Measurements from ENCODE around the gene ARMC12.

DNA sequence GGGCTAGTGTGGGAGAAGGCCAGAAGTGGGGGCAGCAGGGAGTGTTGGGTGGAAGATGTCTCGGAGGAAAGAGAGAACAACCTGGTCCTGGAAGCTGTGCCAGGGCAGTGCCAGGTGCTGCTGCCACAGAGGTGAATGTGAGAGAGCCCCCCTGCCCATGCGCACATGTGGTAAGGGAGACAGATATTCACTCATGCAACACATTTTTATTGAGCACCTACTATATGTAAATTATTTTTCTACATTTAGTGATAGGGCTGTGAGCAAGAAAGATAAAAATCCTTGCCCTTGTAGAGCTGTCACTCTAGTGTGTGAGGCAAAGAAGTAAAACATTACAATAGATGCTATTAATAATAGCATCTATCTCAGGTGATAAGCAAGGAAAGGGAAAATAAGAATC lies 44.5 kb downstream of the ARMC12 start:
- TF ChIP-seq, protein P1, sequence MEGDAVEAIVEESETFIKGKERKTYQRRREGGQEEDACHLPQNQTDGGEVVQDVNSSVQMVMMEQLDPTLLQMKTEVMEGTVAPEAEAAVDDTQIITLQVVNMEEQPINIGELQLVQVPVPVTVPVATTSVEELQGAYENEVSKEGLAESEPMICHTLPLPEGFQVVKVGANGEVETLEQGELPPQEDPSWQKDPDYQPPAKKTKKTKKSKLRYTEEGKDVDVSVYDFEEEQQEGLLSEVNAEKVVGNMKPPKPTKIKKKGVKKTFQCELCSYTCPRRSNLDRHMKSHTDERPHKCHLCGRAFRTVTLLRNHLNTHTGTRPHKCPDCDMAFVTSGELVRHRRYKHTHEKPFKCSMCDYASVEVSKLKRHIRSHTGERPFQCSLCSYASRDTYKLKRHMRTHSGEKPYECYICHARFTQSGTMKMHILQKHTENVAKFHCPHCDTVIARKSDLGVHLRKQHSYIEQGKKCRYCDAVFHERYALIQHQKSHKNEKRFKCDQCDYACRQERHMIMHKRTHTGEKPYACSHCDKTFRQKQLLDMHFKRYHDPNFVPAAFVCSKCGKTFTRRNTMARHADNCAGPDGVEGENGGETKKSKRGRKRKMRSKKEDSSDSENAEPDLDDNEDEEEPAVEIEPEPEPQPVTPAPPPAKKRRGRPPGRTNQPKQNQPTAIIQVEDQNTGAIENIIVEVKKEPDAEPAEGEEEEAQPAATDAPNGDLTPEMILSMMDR (conservative IDR thresholded peaks at IDR 0.05; ENCODE audit: low read depth in 2 of 2) = no peak
- no peak for TF ChIP-seq CREB1 (CRISPR knock-in tag; IDR thresholded peaks at IDR 0.05; ENCODE audit: low read depth)
- TF ChIP-seq, protein P2, sequence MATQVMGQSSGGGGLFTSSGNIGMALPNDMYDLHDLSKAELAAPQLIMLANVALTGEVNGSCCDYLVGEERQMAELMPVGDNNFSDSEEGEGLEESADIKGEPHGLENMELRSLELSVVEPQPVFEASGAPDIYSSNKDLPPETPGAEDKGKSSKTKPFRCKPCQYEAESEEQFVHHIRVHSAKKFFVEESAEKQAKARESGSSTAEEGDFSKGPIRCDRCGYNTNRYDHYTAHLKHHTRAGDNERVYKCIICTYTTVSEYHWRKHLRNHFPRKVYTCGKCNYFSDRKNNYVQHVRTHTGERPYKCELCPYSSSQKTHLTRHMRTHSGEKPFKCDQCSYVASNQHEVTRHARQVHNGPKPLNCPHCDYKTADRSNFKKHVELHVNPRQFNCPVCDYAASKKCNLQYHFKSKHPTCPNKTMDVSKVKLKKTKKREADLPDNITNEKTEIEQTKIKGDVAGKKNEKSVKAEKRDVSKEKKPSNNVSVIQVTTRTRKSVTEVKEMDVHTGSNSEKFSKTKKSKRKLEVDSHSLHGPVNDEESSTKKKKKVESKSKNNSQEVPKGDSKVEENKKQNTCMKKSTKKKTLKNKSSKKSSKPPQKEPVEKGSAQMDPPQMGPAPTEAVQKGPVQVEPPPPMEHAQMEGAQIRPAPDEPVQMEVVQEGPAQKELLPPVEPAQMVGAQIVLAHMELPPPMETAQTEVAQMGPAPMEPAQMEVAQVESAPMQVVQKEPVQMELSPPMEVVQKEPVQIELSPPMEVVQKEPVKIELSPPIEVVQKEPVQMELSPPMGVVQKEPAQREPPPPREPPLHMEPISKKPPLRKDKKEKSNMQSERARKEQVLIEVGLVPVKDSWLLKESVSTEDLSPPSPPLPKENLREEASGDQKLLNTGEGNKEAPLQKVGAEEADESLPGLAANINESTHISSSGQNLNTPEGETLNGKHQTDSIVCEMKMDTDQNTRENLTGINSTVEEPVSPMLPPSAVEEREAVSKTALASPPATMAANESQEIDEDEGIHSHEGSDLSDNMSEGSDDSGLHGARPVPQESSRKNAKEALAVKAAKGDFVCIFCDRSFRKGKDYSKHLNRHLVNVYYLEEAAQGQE (IDR thresholded peaks at IDR 0.05; ENCODE audit: unreplicated experiment) = no peak
- TF ChIP-seq POLR2AphosphoS5 (IDR thresholded peaks at IDR 0.05; ENCODE audit: low read depth) = no peak
- TF ChIP-seq EZH2phosphoT487 (IDR thresholded peaks at IDR 0.05; ENCODE audit: unreplicated experiment) = no peak
- TF ChIP-seq JUNB (IDR thresholded peaks at IDR 0.05; ENCODE audit: unreplicated experiment) = no peak
- no peak for TF ChIP-seq EZH2 (IDR thresholded peaks at IDR 0.05; ENCODE audit: low read depth, unreplicated experiment)
- TF ChIP-seq NANOG (IDR thresholded peaks at IDR 0.05; ENCODE audit: borderline replicate concordance) = no peak
- no peak for TF ChIP-seq STAT1 (IDR thresholded peaks at IDR 0.05; ENCODE audit: unreplicated experiment)
- TF ChIP-seq ZNF331 (CRISPR knock-in tag; IDR thresholded peaks at IDR 0.05; ENCODE audit: low read depth) = no peak
- TF ChIP-seq, protein P3, sequence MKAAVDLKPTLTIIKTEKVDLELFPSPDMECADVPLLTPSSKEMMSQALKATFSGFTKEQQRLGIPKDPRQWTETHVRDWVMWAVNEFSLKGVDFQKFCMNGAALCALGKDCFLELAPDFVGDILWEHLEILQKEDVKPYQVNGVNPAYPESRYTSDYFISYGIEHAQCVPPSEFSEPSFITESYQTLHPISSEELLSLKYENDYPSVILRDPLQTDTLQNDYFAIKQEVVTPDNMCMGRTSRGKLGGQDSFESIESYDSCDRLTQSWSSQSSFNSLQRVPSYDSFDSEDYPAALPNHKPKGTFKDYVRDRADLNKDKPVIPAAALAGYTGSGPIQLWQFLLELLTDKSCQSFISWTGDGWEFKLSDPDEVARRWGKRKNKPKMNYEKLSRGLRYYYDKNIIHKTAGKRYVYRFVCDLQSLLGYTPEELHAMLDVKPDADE (IDR thresholded peaks at IDR 0.05) = no peak
